ENCODE data around the gene DEPDC5.

The DEPDC5 gene

GRCh38 chr22:31816750-31817149 is 62.9 kb downstream of the DEPDC5 start:
- DNase-seq: no peak

GRCh38 chr22:31818481-31819392 is 64.9 kb downstream of the DEPDC5 start:
- DNase-seq: no peak

- no peak for DNase-seq
These were observed 66.8 kb downstream of the DEPDC5 start for GRCh38 chr22:31820655-31821054.

- no peak for DNase-seq
These were observed 67.8 kb downstream of the DEPDC5 start for GRCh38 chr22:31821572-31821971.

GRCh38 chr22:31822523-31822922 is 68.7 kb downstream of the DEPDC5 start:
- no peak for DNase-seq

- no peak for DNase-seq
These were observed 71.7 kb downstream of the DEPDC5 start for GRCh38 chr22:31825513-31825912.

- no peak for DNase-seq
These were observed 72.6 kb downstream of the DEPDC5 start for GRCh38 chr22:31826443-31826842.

GRCh38 chr22:31828739-31829138 is 74.9 kb downstream of the DEPDC5 start:
- DNase-seq: no peak

- DNase-seq: no peak
These were observed 75.7 kb downstream of the DEPDC5 start for GRCh38 chr22:31829505-31829904.

- no peak for DNase-seq
These were observed 76.9 kb downstream of the DEPDC5 start for GRCh38 chr22:31830721-31831070.

- no peak for DNase-seq
These were observed 80.1 kb downstream of the DEPDC5 start for GRCh38 chr22:31833930-31834329.

GRCh38 chr22:31836010-31836409 is 82.2 kb downstream of the DEPDC5 start:
- DNase-seq: no peak

GRCh38 chr22:31838917-31839316 is 85.1 kb downstream of the DEPDC5 start:
- no peak for DNase-seq

- no peak for DNase-seq
These were observed 86.2 kb downstream of the DEPDC5 start for GRCh38 chr22:31839986-31840385.

GRCh38 chr22:31840585-31840984 is 86.8 kb downstream of the DEPDC5 start:
- no peak for DNase-seq

GRCh38 chr22:31841078-31841827 is 87.4 kb downstream of the DEPDC5 start:
- no peak for DNase-seq

- DNase-seq: no peak
These were observed 89.7 kb downstream of the DEPDC5 start for GRCh38 chr22:31843526-31843925.

- no peak for DNase-seq
These were observed 91.1 kb downstream of the DEPDC5 start for GRCh38 chr22:31844941-31845340.

- no peak for DNase-seq
These were observed 92.6 kb downstream of the DEPDC5 start for GRCh38 chr22:31846161-31847115.

- DNase-seq: no peak
These were observed 94.6 kb downstream of the DEPDC5 start for GRCh38 chr22:31848411-31848810.

- no peak for DNase-seq
These were observed 96.3 kb downstream of the DEPDC5 start for GRCh38 chr22:31850135-31850534.

- no peak for DNase-seq
These were observed 99.0 kb downstream of the DEPDC5 start for GRCh38 chr22:31852691-31853421.

Data from CD4-positive, alpha-beta T cell treated with Interleukin-1 beta for 1 hour (primary cell).